Measurements from ENCODE around the gene THSD4.

GRCh38 chr15:71182522-71182921, 67.3 kb downstream of the THSD4 start:
- TF ChIP-seq, protein P1, sequence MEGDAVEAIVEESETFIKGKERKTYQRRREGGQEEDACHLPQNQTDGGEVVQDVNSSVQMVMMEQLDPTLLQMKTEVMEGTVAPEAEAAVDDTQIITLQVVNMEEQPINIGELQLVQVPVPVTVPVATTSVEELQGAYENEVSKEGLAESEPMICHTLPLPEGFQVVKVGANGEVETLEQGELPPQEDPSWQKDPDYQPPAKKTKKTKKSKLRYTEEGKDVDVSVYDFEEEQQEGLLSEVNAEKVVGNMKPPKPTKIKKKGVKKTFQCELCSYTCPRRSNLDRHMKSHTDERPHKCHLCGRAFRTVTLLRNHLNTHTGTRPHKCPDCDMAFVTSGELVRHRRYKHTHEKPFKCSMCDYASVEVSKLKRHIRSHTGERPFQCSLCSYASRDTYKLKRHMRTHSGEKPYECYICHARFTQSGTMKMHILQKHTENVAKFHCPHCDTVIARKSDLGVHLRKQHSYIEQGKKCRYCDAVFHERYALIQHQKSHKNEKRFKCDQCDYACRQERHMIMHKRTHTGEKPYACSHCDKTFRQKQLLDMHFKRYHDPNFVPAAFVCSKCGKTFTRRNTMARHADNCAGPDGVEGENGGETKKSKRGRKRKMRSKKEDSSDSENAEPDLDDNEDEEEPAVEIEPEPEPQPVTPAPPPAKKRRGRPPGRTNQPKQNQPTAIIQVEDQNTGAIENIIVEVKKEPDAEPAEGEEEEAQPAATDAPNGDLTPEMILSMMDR (IDR thresholded peaks at IDR 0.05), result no peak
- TF ChIP-seq POLR2A (IDR thresholded peaks at IDR 0.05), result no peak

Data from thyroid gland (tissue), 4 donors.